GM13977 (cell line): Measurements from ENCODE around the gene TREML2.

ENCODE experiments used
- DNase-seq: peaks from one replicate; pipeline ENCODE4 v3.0.0; 2012; ENCODE audit warnings: low spot score
- CTCF ChIP-seq: IDR thresholded peaks from 2 replicates; pipeline ENCODE4 v1.5.1; 2012; ENCODE audit warnings: mild to moderate bottlenecking, control low read depth; ENCODE audit not compliant: insufficient read depth; ENCODE audit errors: extremely low read depth, missing control alignments
- in situ Hi-C: fragments of 300-500 bp; cut with MboI; formaldehyde crosslinking; loops from one replicate; pipeline ENCODE4 v1.12.0; 2022; ENCODE audit warnings: low sequenced_read_pairs, low pct_unique_long_range_greater_than_20kb, mixed read lengths, inconsistent platforms; ENCODE audit not compliant: unreplicated experiment

TREML2 gene

DNA sequence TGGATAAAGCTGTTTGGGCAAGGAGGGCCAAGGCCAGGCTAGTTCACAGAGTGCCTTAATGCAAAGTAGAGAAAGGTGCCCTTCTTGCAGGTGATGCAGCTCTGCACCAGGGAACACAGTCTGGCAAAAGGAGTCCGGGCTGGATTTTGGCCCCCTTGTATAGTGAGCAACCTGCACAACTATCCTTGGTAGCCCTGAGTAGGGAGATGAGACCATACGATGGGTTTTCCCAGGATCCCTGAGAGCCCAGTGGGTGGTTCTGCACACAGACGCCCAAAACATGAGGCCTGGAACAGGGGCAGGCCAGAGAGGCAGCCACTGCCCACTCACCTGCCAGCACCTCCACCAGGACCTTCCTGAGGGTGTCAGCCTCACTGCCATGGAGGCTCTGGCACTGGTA, 40.0 kb downstream of the TREML2 start:
- in situ Hi-C loops = no loop called here
- TF ChIP-seq CTCF = no peak
- no peak for DNase-seq

DNA sequence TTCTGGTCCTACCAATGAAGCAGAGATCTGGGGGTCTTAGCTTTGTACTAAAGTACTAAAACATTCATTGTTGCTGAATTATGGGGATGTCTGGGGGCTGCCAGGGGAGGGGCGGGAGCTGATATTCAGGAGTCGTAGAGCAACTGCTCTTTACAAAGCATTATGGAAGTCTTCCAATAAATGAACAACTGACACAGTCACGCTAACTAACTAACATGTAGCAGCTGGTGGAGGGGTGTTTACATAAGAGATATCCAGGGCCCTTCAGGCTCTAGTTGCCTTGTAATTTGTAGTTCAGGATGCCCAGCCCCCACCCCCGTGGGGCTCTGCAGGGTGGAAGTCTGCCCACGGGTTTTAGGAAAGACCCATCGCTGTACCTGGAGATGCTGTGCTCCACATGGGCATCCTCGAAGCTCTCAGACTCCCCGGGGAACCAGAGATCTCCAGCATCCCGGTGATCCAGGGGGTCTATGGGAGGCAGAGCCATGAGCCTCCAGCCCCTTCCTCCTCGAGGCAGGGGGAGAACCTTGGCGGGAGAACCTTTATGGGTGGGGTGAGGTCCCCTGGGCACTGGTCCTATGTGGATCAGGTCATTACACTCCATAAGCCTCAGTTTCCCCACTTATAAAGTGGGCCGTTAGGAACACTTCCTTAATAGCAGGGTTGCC, 41.4 kb downstream of the TREML2 start:
- no peak for DNase-seq
- no peak for TF ChIP-seq CTCF
- in situ Hi-C loops = no loop called here

- TF ChIP-seq CTCF = no peak
- in situ Hi-C loops = no loop called here
- DNase-seq = no peak
Observed at GRCh38 chr6:41157323-41157722, 43.6 kb downstream of the TREML2 start.

- no peak for DNase-seq
- in situ Hi-C loops = no loop called here
- no peak for TF ChIP-seq CTCF
Observed at GRCh38 chr6:41156771-41157170, 44.2 kb downstream of the TREML2 start.

GRCh38 chr6:41156001-41156400, 44.9 kb downstream of the TREML2 start:
- DNase-seq = no peak
- in situ Hi-C loops = no loop called here
- TF ChIP-seq CTCF = no peak

DNA sequence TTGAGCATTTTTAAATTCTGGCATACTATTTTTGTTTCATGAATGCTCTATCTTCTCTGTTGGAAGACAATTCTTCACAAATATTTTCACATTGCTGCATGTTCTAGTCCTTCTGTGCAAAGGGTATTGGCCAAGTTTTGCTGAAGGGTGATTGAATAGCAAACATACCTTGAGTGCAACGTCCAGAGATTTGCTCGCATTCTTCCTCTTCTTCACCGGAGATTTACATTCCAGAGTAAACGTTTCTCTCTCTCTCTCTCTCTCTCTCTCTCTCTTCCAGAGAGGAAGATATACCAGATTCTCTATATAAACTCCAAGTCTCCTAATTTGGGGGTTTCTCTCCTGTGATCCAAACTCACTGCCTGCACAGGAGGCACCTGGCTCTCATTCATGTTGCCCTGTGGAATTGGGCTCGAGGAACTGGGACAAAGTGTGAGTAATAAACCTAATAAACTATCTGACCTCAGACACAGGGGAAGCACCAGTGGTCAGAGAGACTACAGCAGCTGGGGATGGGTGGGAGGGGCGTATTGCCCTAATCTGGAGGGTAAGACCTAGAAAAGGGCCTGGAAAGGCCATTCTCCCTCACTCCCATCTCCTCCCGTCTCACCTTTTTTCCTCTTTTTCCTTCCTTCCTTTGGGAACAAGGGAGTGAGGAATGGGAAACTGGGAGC, 45.7 kb downstream of the TREML2 start:
- no peak for DNase-seq
- in situ Hi-C loops = no loop called here
- TF ChIP-seq CTCF = no peak
